ENCODE measurements around the gene ARFGAP3. TPM values are rescaled to one million over a fixed set of nuclear protein-coding genes. Genes with fewer than 3 reads are reported as not detected.

The ARFGAP3 gene
- total RNA-seq, 1 experiment from 2014 or later = 15.0 TPM

DNA sequence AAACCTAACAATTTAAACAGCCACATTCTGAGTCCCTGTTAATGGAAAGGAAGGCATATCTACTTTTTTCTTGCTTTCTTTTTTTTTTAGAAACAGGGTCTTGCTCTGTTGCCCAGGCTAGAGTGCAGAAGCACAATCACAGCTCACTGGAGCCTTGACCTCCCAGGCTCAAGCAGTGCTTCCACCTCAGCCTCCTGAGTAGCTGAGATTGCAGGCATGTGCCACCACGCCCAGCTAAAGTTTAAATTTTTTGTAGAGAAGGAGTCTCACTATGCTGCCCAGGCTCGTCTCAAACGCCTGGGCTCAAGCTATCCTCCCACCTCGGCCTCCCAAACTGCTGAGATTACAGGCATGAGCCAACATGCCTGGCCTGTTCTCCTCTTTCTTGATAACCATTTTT is 25.4 kb downstream of the ARFGAP3 start:
- no peak overlapping the region for H3T11ph ChIP-seq (ENCODE audit: low read length)
- no peaks in the 10 kb centered on the region for H3K4me1 ChIP-seq (ENCODE audit: insufficient read depth, low read length)
- no peak overlapping the region for H2BK20ac ChIP-seq (ENCODE audit: low read depth, low read length, poor library complexity, severe bottlenecking)
- H4K20me1 ChIP-seq (ENCODE audit: control insufficient read depth, insufficient read depth, insufficient read length) = no peaks in the 10 kb centered on the region
- H3K27me3 ChIP-seq (ENCODE audit: insufficient read depth, low read length) = no peaks in the 10 kb centered on the region
- H3K4me2 ChIP-seq (ENCODE audit: insufficient read depth, insufficient read length, low read length) = no peak overlapping the region
- H3K79me2 ChIP-seq (ENCODE audit: insufficient read depth, low read length) = no peaks in the 10 kb centered on the region
- H4K8ac ChIP-seq (replicated peaks; ENCODE audit: insufficient read length, low read depth, low read length) = no peak overlapping the region
- no peak overlapping the region for H2AFZ ChIP-seq (ENCODE audit: low read length)
- H2AK5ac ChIP-seq (ENCODE audit: insufficient read length, low read length) = no peak overlapping the region
- H3K56ac ChIP-seq (ENCODE audit: insufficient read length, low read depth, low read length) = no peak overlapping the region
- no peaks in the 10 kb centered on the region for H3K9me3 ChIP-seq (ENCODE audit: control insufficient read depth, low read depth, low read length)
- H4K91ac ChIP-seq (ENCODE audit: insufficient read length, low read depth, low read length) = no peak overlapping the region
- no peaks in the 10 kb centered on the region for H3K9me3 Mint-ChIP-seq
- H3K4me1 Mint-ChIP-seq = no peaks in the 10 kb centered on the region
- no peak overlapping the region for H3K23ac ChIP-seq (ENCODE audit: insufficient read length, low read depth, low read length)
- no CpG with 5 or more reads among the region's 4 CpGs for WGBS (ENCODE audit: extremely low coverage, insufficient read length, low lambda C conversion rate)
- no peak overlapping the region for H3K27ac Mint-ChIP-seq
- H4K5ac ChIP-seq (ENCODE audit: insufficient read length, low read depth, low read length) = no peak overlapping the region
- no peak overlapping the region for H3K4ac ChIP-seq (ENCODE audit: low read depth, low read length)
- no peaks in the 10 kb centered on the region for H3K79me1 ChIP-seq (ENCODE audit: insufficient read depth, low read depth, low read length, poor library complexity, severe bottlenecking)
- no peaks in the 10 kb centered on the region for H3K27me3 Mint-ChIP-seq (ENCODE audit: low read depth)
- H2BK5ac ChIP-seq (ENCODE audit: insufficient read length, low read length) = no peak overlapping the region
- DNase-seq = no peak
- no peak overlapping the region for H2BK120ac ChIP-seq (ENCODE audit: low read depth, low read length, poor library complexity, severe bottlenecking)
- H2BK12ac ChIP-seq (ENCODE audit: insufficient read length, low read depth, low read length) = no peak overlapping the region
- H2BK15ac ChIP-seq (ENCODE audit: low read depth, low read length) = no peak overlapping the region
- no peak for TF ChIP-seq CTCF (conservative IDR thresholded peaks at IDR 0.05)
- H3K23me2 ChIP-seq (ENCODE audit: insufficient read length, low read depth, low read length, poor library complexity, severe bottlenecking) = no peaks in the 10 kb centered on the region
- no peak overlapping the region for H3K18ac ChIP-seq (ENCODE audit: insufficient read length, low read depth, low read length)
- no peak overlapping the region for H3K4me3 Mint-ChIP-seq
- no peak overlapping the region for H3K9ac ChIP-seq (ENCODE audit: extremely low read depth, insufficient read length, low read length)
- H3K27ac ChIP-seq (ENCODE audit: insufficient read length, low read depth, low read length) = no peak overlapping the region
- H3K14ac ChIP-seq (ENCODE audit: insufficient read depth, low read length) = no peak overlapping the region
- peaks cover 3 to 20% (median 8%) of the 10 kb centered on the region in 3 experiments; a peak in 5 of 7 replicates for H3K36me3 Mint-ChIP-seq (ENCODE audit: insufficient read depth in 1 of 3, low read depth in 3 of 3)

Data from H9 (cell line).